Measurements from ENCODE around the gene TTPAL.

DNA sequence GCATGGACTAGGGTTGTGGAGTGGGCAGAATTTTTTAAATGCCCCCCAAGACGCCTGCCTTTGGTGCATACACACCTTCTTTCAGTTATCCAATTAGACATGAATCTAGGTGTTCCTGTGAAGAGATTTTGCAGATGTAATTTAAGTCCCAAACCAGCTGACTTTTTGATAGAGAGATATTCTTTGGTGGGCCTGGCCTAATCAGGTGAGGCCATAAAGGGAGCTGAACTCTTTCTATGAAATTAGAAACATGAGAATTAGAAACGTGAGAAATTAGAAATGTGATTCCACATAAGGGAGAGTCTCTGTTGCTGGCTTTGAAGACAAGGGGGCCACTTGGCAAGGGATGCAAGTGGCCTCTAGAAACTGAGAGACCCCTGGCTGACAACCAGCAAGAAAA lies 36.4 kb upstream of the TTPAL start:
- TF ChIP-seq POLR2AphosphoS5 (IDR thresholded peaks at IDR 0.05; ENCODE audit: low read depth, low read length): no peak
- TF ChIP-seq POLR2A (IDR thresholded peaks at IDR 0.05; ENCODE audit: low read depth, low read length): no peak
- TF ChIP-seq TAF1 (IDR thresholded peaks at IDR 0.05; ENCODE audit: low read depth, low read length): no peak
- no peak for TF ChIP-seq POU2F2 (IDR thresholded peaks at IDR 0.05; ENCODE audit: low read depth, low read length)
- no peak for TF ChIP-seq PAX5 (IDR thresholded peaks at IDR 0.05; ENCODE audit: insufficient read depth, low read length, severe bottlenecking)
- no peak for TF ChIP-seq SPI1 (IDR thresholded peaks at IDR 0.05; ENCODE audit: low read depth, low read length)
